ENCODE data around the gene LRP6.

Gene LRP6

GRCh38 chr12:12127304-12127703 lies 139.5 kb downstream of the LRP6 start:
- DNase-seq (ENCODE audit: extremely low read depth in 1 of 2, low read depth in 1 of 2) = no peak

- no peak for DNase-seq (ENCODE audit: extremely low read depth in 1 of 2, low read depth in 1 of 2)
These were observed 140.3 kb downstream of the LRP6 start for GRCh38 chr12:12126551-12126950.

GRCh38 chr12:12123036-12123604 lies 143.7 kb downstream of the LRP6 start:
- DNase-seq (ENCODE audit: extremely low read depth in 1 of 2, low read depth in 1 of 2) = no peak

- DNase-seq (ENCODE audit: extremely low read depth in 1 of 2, low read depth in 1 of 2) = no peak
These were observed 145.8 kb downstream of the LRP6 start for GRCh38 chr12:12121061-12121460.

- no peak for DNase-seq (ENCODE audit: extremely low read depth in 1 of 2, low read depth in 1 of 2)
These were observed 150.2 kb downstream of the LRP6 start for GRCh38 chr12:12116677-12117076.

- DNase-seq (ENCODE audit: extremely low read depth in 1 of 2, low read depth in 1 of 2) = no peak
These were observed 151.3 kb downstream of the LRP6 start for GRCh38 chr12:12115514-12115913.

- DNase-seq (ENCODE audit: extremely low read depth in 1 of 2, low read depth in 1 of 2) = peak in 1 of 2 donors; percentile 32
These were observed 155.8 kb downstream of the LRP6 start for GRCh38 chr12:12110923-12111555.

GRCh38 chr12:12108441-12109058 lies 158.3 kb downstream of the LRP6 start:
- DNase-seq (ENCODE audit: extremely low read depth in 1 of 2, low read depth in 1 of 2) = no peak

GRCh38 chr12:12107678-12108077 lies 159.2 kb downstream of the LRP6 start:
- no peak for DNase-seq (ENCODE audit: extremely low read depth in 1 of 2, low read depth in 1 of 2)

- no peak for DNase-seq (ENCODE audit: extremely low read depth in 1 of 2, low read depth in 1 of 2)
These were observed 167.7 kb downstream of the LRP6 start for GRCh38 chr12:12099102-12099501.

- no peak for DNase-seq (ENCODE audit: extremely low read depth in 1 of 2, low read depth in 1 of 2)
These were observed 168.2 kb downstream of the LRP6 start for GRCh38 chr12:12098691-12099015.

- DNase-seq (ENCODE audit: extremely low read depth in 1 of 2, low read depth in 1 of 2) = no peak
These were observed 168.8 kb downstream of the LRP6 start for GRCh38 chr12:12097891-12098690.

- DNase-seq (ENCODE audit: extremely low read depth in 1 of 2, low read depth in 1 of 2) = no peak
These were observed 171.8 kb downstream of the LRP6 start for GRCh38 chr12:12095021-12095420.

- DNase-seq (ENCODE audit: extremely low read depth in 1 of 2, low read depth in 1 of 2) = no peak
These were observed 172.4 kb downstream of the LRP6 start for GRCh38 chr12:12094481-12094880.

- no peak for DNase-seq (ENCODE audit: extremely low read depth in 1 of 2, low read depth in 1 of 2)
These were observed 174.7 kb downstream of the LRP6 start for GRCh38 chr12:12091977-12092663.

- DNase-seq (ENCODE audit: extremely low read depth in 1 of 2, low read depth in 1 of 2) = no peak
These were observed 175.8 kb downstream of the LRP6 start for GRCh38 chr12:12091071-12091470.

GRCh38 chr12:12088761-12089160 lies 178.1 kb downstream of the LRP6 start:
- no peak for DNase-seq (ENCODE audit: extremely low read depth in 1 of 2, low read depth in 1 of 2)

GRCh38 chr12:12088147-12088546 lies 178.7 kb downstream of the LRP6 start:
- no peak for DNase-seq (ENCODE audit: extremely low read depth in 1 of 2, low read depth in 1 of 2)

- DNase-seq (ENCODE audit: extremely low read depth in 1 of 2, low read depth in 1 of 2) = no peak
These were observed 179.2 kb downstream of the LRP6 start for GRCh38 chr12:12087693-12088034.

- DNase-seq (ENCODE audit: extremely low read depth in 1 of 2, low read depth in 1 of 2) = no peak
These were observed 179.7 kb downstream of the LRP6 start for GRCh38 chr12:12086973-12087692.

GRCh38 chr12:12086362-12086761 lies 180.5 kb downstream of the LRP6 start:
- DNase-seq (ENCODE audit: extremely low read depth in 1 of 2, low read depth in 1 of 2) = no peak

Data from stimulated activated CD8-positive, alpha-beta memory T cell treated with anti-CD3 and anti-CD28 coated beads, Interleukin-7, amount 100 ng/mL, for 48 hours (primary cell).